Heart left ventricle (tissue), 13 donors: ENCODE results near the gene CDH18.

Source experiments
- CTCF ChIP-seq, 12 donors: fragments of 200-600 bp; sonication (generic) in 4 of 12; IDR thresholded peaks; one replicate each; pipeline versions ENCODE4 v1.5.0 to v1.8.0; 2018 to 2022; ENCODE audit warnings: antibody characterized with exemption in 12 of 12, mild to moderate bottlenecking in 5 of 12
- POLR2A ChIP-seq, 2 donors: fragments of 450-650 bp; IDR thresholded peaks; one replicate each; pipeline ENCODE4 v1.6.1; 2017; ENCODE audit warnings: antibody characterized with exemption in 2 of 2, mild to moderate bottlenecking in 2 of 2, moderate library complexity in 2 of 2
- donor health status: ischemic (EF 13 %, LVEDD 7.1; RV severe dilation, severe dysfunction).
- donor health status: DM: no; HTN: yes; CAD: no.
- donor health status: DM: no; HTN: no; CAD: no.
- donor health status: ischemic (EF 25% LVEDD 6.9; RV normal size, moderate dysfunction).
- donor health status: ischemic (EF 25% LVEDD 5.7; RV mildly dilated, moderate dysfunction).
- donor health status: ischemic (EF 35%, LVEDD 5.7; RV mildly dilated, moderate dysfunction).
- donor health status: nonischemic (EF 11% LVEDD 7.7; RV severe dilation, severe dysfunction).
- donor health status: DM: yes; HTN: yes; CAD: no.
- donor health status: PGD.
- donor health status: ischemic (EF 29% LVEDD 5.4; RV normal size, mild dysfunction).
- donor health status: nonischemic (EF 23%, LVEDD 6.1; RV moderate dilation, normal function).

GRCh38 chr5:19577882-19578281 is 410.1 kb downstream of the CDH18 start:
- TF ChIP-seq CTCF (IDR thresholded peaks at IDR 0.05), result no peak
- no peak for TF ChIP-seq POLR2A (IDR thresholded peaks at IDR 0.05)
